Mesothelial cell of epicardium (in vitro differentiated cells): ENCODE data around the gene GPC6. TPM values are rescaled to one million over a fixed set of nuclear protein-coding genes. Genes with fewer than 3 reads are reported as not detected.

Experiments used
- DNase-seq, 2 experiments: peaks; one replicate each; pipeline ENCODE4 v3.0.0; 2021; ENCODE audit warnings: low spot score in 2 of 2; ENCODE audit not compliant: unreplicated experiment in 2 of 2
- H3K27ac Mint-ChIP-seq: 2 replicates; pipeline ENCODE4 v1.8.0; 2021; ENCODE audit warnings: mixed read lengths
- H3K27me3 Mint-ChIP-seq: 2 replicates; pipeline ENCODE4 v1.8.0; 2021; ENCODE audit warnings: low read depth, mixed read lengths
- H3K36me3 Mint-ChIP-seq: 2 replicates; pipeline ENCODE4 v1.8.0; 2021; ENCODE audit warnings: mixed read lengths
- H3K4me1 Mint-ChIP-seq: 2 replicates; pipeline ENCODE4 v1.8.0; 2021; ENCODE audit warnings: mixed read lengths
- H3K4me3 Mint-ChIP-seq: 2 replicates; pipeline ENCODE4 v1.8.0; 2021; ENCODE audit warnings: mild to moderate bottlenecking, moderate library complexity, mixed read lengths
- H3K9me3 Mint-ChIP-seq: 2 replicates; pipeline ENCODE4 v1.8.0; 2021; ENCODE audit warnings: mixed read lengths
- total RNA-seq: library from RNA; stranded (reverse); gene quantifications from 3 replicates; pipeline ENCODE4 v1.2.1, GENCODE V29; 2021
- TF ChIP-seq, protein P1 (sequence below): fragments of 200-600 bp; sonication (generic); IDR thresholded peaks from one replicate; pipeline ENCODE4 v1.5.0; 2021; ENCODE audit warnings: antibody characterized with exemption; ENCODE audit not compliant: unreplicated experiment

Gene GPC6
- total RNA-seq, 1 donor from 2014 or later = 112 TPM

DNA sequence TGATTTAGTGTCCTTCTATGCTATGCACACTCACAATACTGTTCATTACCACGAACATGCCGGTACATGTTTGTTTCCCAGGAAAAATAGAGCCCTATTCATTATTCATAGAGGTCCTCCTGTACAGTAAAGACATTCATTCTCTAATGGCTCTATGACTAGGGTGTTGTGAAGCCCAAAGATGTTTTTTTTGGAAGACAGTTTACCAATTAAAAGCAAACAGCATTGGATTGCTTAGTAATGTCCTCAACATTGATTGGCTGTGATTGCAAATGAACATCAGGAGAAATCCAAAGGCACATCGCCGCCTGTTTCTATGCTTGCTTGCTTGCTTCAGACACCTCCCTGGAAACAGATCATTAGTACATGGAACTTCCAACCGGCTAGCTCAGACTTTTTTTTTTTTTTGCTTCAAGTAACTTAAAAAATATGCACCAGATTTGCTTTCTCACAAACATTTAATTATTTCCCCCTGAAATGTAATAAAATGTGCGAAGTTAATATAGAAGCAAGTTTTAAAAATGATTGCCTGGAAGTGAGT, 8.8 kb upstream of the GPC6 start:
- H3K27ac Mint-ChIP-seq = peak overlapping the region; percentile 52
- peaks cover 30% of the 10 kb centered on the region for H3K4me1 Mint-ChIP-seq
- no peaks in the 10 kb centered on the region for H3K36me3 Mint-ChIP-seq
- H3K9me3 Mint-ChIP-seq = no peaks in the 10 kb centered on the region
- no peak for DNase-seq
- TF ChIP-seq, protein P1, sequence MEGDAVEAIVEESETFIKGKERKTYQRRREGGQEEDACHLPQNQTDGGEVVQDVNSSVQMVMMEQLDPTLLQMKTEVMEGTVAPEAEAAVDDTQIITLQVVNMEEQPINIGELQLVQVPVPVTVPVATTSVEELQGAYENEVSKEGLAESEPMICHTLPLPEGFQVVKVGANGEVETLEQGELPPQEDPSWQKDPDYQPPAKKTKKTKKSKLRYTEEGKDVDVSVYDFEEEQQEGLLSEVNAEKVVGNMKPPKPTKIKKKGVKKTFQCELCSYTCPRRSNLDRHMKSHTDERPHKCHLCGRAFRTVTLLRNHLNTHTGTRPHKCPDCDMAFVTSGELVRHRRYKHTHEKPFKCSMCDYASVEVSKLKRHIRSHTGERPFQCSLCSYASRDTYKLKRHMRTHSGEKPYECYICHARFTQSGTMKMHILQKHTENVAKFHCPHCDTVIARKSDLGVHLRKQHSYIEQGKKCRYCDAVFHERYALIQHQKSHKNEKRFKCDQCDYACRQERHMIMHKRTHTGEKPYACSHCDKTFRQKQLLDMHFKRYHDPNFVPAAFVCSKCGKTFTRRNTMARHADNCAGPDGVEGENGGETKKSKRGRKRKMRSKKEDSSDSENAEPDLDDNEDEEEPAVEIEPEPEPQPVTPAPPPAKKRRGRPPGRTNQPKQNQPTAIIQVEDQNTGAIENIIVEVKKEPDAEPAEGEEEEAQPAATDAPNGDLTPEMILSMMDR = no peak
- no peak overlapping the region for H3K4me3 Mint-ChIP-seq
- H3K27me3 Mint-ChIP-seq = no peaks in the 10 kb centered on the region

DNA sequence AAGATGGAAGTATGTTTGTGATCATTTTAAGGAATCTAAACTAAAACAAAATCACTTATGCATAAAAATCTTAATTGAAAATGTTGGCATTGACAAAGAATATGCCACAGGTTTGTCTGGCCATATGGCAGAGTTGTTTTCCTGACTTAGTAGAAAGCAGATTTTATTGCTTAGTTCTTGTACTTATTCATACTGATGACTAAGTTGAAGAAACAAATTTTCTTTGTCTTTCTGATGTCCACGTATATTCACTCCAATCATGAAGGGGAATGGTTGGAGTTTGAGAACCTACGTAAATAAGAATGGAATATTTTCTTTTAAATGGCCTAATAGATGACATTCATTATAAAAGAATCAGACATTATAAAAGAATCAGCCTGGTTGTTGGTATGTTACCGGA, 8.0 kb upstream of the GPC6 start:
- no peaks in the 10 kb centered on the region for H3K36me3 Mint-ChIP-seq
- H3K9me3 Mint-ChIP-seq = no peaks in the 10 kb centered on the region
- no peak overlapping the region for H3K27ac Mint-ChIP-seq
- no peaks in the 10 kb centered on the region for H3K27me3 Mint-ChIP-seq
- H3K4me3 Mint-ChIP-seq = no peak overlapping the region
- no peak for DNase-seq
- H3K4me1 Mint-ChIP-seq = peaks cover 30% of the 10 kb centered on the region
- TF ChIP-seq, protein P1 = no peak

DNA sequence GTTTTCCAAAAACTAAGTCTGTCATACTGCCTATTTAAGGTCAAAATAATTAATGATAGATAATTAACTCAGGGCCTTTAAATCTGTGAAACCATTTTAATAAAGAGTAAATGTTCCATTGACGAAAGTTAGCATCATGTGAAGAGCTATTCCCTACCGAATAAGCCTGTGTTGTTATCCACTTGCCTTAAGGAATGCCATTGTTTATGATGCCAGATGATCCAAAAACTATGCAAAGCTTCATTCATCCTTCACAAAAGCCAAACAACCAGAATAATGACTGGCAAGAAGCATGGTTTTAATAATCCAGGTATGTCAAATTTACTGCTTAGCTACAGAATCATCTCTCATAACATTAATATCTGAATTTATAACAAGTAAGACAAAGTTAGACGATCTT, 6.5 kb upstream of the GPC6 start:
- H3K27ac Mint-ChIP-seq = no peak overlapping the region
- peaks cover 3% of the 10 kb centered on the region for H3K36me3 Mint-ChIP-seq
- TF ChIP-seq, protein P1 = no peak
- no peak overlapping the region for H3K4me3 Mint-ChIP-seq
- peaks cover 5% of the 10 kb centered on the region for H3K9me3 Mint-ChIP-seq
- H3K4me1 Mint-ChIP-seq = peaks cover 39% of the 10 kb centered on the region
- no peaks in the 10 kb centered on the region for H3K27me3 Mint-ChIP-seq
- DNase-seq = no peak

DNA sequence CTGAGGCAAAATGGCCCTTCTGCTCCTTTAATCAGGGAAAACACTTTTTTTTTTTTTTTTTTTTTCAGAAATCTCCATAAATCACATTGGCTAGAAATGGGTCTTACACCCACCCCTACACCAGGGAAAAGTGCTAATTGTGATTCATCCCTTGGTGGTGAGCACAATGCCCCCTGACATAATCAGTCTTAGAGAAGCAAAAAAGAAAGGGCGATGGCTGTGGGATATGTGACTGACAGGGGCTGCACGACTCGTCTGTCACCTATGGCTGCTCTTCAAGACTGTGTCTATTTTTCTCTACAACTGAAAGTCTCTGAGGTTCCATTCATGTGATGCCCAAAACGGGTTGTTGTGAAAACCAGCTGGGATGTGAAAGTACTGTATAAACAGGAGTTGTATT, 3.6 kb upstream of the GPC6 start:
- Mint-ChIP-seq H3K27ac (no peak overlapping the region), H3K9me3 (peaks cover 5% of the 10 kb centered on the region), H3K4me3 (no peak overlapping the region), H3K4me1 (peaks cover 30% of the 10 kb centered on the region), H3K27me3 (no peaks in the 10 kb centered on the region), H3K36me3 (peaks cover 3% of the 10 kb centered on the region)
- TF ChIP-seq, protein P1 = no peak
- no peak for DNase-seq

DNA sequence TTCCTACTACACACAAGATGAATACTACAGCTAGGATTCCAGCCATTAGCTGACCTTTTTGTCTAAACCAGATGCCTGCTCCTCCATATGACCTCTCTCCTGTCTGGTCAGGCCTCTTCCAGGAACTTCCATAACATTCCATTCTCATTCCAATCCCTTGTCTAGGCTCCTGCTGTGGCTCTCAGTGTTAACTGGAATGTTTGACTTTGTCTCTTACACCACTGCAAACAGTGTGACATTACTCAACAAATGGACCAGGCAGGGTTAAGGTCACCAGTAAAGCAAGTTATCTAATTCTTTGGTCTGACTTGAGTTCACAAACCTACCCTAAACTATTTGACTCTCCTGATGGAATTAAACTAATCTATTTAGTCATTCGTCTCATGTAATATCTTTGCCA, 2.1 kb upstream of the GPC6 start:
- TF ChIP-seq, protein P1 = no peak

DNA sequence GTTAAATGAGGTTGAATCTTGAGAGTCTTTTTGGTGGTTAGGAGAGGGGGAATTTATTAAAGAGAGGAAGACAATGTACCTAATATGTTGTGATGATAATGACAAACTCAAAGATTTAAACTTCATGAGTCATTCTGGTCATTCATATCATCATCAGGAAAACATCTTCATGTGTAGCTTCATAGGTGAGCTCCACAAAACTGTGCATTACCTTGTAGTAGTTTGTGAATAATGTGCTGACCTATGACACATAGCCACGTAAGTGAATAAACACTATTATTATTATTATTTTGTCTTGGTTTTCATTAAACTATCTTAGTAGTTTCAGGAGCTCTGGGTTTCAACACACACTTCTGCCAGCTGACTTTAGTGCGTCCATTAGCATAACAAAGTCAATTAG, 997 bp upstream of the GPC6 start:
- DNase-seq = no peak
- Mint-ChIP-seq H3K27me3 (no peaks in the 10 kb centered on the region), H3K9me3 (peaks cover 5% of the 10 kb centered on the region), H3K27ac (peak overlapping the region; percentile 98), H3K4me1 (peaks cover 41% of the 10 kb centered on the region), H3K4me3 (peak overlapping the region; percentile 99), H3K36me3 (peaks cover 3% of the 10 kb centered on the region)
- TF ChIP-seq, protein P1 = no peak

More for the DNA sequence above, 2.1 kb upstream of the GPC6 start:
- Mint-ChIP-seq H3K4me1 (peaks cover 37% of the 10 kb centered on the region), H3K9me3 (peaks cover 5% of the 10 kb centered on the region), H3K27me3 (no peaks in the 10 kb centered on the region), H3K36me3 (peaks cover 3% of the 10 kb centered on the region), H3K27ac (peak overlapping the region; percentile 4), H3K4me3 (no peak overlapping the region)
- DNase-seq = no peak
